GM13976 (cell line): ENCODE data around the gene SLC2A11.
"Not testable (repeated sequence)": the region's sequence is repeated elsewhere in the genome, so short reads cannot be mapped to it uniquely, and the experiment has no call there.

Experiments used
- DNase-seq: peaks from one replicate; pipeline ENCODE4 v3.0.0; 2012; ENCODE audit warnings: low spot score
- in situ Hi-C: fragments of 300-500 bp; cut with MboI; formaldehyde crosslinking; loops from one replicate; pipeline ENCODE4 v1.12.0; 2022; ENCODE audit warnings: low sequenced_read_pairs, mixed read lengths, inconsistent platforms; ENCODE audit not compliant: unreplicated experiment
- TF ChIP-seq, protein P1 (sequence below): IDR thresholded peaks from 2 replicates; pipeline ENCODE4 v1.5.1; 2012; ENCODE audit warnings: borderline replicate concordance, mild to moderate bottlenecking; ENCODE audit not compliant: insufficient read depth; ENCODE audit errors: extremely low read depth, missing control alignments, control extremely low read depth

The SLC2A11 gene

GRCh38 chr22:23895599-23896144 is 38.0 kb downstream of the SLC2A11 start:
- in situ Hi-C loops = no loop called here
- DNase-seq = no peak
- TF ChIP-seq, protein P1, sequence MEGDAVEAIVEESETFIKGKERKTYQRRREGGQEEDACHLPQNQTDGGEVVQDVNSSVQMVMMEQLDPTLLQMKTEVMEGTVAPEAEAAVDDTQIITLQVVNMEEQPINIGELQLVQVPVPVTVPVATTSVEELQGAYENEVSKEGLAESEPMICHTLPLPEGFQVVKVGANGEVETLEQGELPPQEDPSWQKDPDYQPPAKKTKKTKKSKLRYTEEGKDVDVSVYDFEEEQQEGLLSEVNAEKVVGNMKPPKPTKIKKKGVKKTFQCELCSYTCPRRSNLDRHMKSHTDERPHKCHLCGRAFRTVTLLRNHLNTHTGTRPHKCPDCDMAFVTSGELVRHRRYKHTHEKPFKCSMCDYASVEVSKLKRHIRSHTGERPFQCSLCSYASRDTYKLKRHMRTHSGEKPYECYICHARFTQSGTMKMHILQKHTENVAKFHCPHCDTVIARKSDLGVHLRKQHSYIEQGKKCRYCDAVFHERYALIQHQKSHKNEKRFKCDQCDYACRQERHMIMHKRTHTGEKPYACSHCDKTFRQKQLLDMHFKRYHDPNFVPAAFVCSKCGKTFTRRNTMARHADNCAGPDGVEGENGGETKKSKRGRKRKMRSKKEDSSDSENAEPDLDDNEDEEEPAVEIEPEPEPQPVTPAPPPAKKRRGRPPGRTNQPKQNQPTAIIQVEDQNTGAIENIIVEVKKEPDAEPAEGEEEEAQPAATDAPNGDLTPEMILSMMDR = no peak

- in situ Hi-C loops = no loop called here
- TF ChIP-seq, protein P1 = no peak
- no peak for DNase-seq
These were observed 38.5 kb downstream of the SLC2A11 start for GRCh38 chr22:23896166-23896522.

GRCh38 chr22:23896523-23897186 is 39.0 kb downstream of the SLC2A11 start:
- no peak for DNase-seq
- TF ChIP-seq, protein P1 = no peak
- in situ Hi-C loops = no loop called here

DNA sequence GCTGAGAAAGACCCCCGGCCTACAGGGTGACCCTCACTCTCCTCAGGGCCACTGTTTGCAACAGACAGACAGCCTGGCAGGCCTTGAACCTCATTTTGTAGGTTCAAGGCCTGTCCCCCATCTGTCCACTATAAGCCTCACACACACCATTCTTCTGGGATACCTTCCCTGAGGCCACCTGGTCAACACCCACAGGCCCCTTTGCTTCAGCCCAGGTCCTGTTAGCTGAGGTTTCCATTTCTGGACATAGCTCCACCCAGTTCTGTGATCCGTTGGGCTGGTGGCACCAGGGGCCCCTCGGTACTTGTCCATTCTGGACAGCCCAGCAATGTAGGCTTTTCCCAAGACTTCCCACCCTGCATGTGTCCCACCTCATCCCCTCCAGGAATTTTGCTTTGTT is 39.6 kb downstream of the SLC2A11 start:
- DNase-seq = no peak
- in situ Hi-C loops = no loop called here
- TF ChIP-seq, protein P1 = no peak

DNA sequence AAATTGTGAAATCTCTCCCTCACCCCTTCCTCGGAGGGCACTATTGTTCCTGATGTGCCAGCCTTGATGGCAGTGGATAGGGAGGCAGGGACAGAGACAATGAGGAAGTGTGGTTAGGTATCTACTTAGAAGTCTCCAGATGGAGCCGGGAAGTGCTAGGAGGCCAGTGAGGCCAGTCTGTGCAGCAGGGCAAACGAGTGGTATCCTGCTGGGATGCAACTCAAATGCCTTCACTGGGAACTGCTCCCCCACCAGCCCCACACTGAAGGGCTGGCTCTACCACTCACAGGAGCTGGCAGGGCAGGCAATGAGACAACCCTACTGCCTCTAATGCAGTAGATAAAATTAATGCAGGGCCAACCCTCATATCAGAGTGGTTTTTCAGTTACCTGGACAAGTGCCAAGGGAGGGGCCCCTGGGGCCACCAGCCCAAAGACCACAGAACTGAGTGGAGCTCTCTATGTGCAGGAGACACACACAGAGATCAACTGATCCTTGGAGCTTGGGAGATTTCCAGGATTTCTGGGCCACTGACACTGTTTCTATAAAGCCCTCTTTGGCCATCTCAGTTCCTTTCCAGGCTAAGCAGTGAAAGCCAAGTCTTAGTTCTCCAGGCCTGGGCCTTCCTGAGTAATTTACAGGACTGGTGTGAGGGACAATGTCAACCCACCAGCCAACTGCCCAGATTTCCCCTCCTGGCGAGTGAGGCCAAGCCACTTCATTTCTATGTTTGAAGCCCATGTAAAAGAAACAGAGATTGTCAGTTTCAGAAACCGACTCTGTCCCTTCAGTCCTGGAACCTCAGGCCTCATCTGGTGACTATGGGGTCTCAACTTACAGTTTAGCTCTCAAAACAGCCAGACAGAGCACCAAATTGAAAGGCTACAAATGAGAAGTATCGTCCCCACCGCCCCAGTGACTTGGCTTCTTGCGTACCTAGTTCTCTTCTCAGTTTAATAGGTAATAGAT is 40.6 kb downstream of the SLC2A11 start:
- DNase-seq = no peak
- in situ Hi-C loops = no loop called here
- TF ChIP-seq, protein P1 = no peak

GRCh38 chr22:23899042-23899745 is 41.5 kb downstream of the SLC2A11 start:
- DNase-seq = no peak
- TF ChIP-seq, protein P1 = no peak
- in situ Hi-C loops = no loop called here

DNA sequence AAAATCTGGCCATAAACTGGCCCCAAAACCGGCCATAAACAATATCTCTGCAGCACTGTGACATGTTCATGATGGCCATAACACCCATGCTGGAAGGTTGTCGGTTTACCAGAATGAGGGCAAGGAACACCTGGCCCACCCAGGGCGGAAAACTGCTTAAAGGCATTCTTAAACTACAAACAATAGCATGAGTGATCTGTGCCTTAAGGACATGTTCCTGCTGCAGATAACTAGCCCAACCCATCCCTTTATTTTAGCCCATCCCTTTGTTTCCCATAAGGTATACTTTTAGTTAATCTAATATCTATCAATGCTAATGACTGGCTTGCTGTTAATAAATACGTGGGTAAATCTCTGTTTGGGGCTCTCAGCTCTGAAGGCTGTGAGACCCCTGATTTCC is 42.6 kb downstream of the SLC2A11 start:
- DNase-seq, in situ Hi-C loops: not testable (repeated sequence)
